Measurements from ENCODE around the gene GTF3C5.

- no peak for TF ChIP-seq ZNF8 (CRISPR knock-in tag; IDR thresholded peaks at IDR 0.05)
- TF ChIP-seq ZFP30 (CRISPR knock-in tag; IDR thresholded peaks at IDR 0.05), result no peak
- no peak for TF ChIP-seq SNAI2 (CRISPR knock-in tag; IDR thresholded peaks at IDR 0.05)
- no peak for TF ChIP-seq ZNF70 (CRISPR knock-in tag; IDR thresholded peaks at IDR 0.05)
- no peak for TF ChIP-seq PATZ1 (CRISPR knock-in tag; IDR thresholded peaks at IDR 0.05; ENCODE audit: borderline replicate concordance)
- no peak for TF ChIP-seq RARB (CRISPR knock-in tag; IDR thresholded peaks at IDR 0.05)
- TF ChIP-seq OSR1 (CRISPR knock-in tag; IDR thresholded peaks at IDR 0.05), result no peak
- no peak for TF ChIP-seq ARNTL (CRISPR knock-in tag; IDR thresholded peaks at IDR 0.05; ENCODE audit: borderline replicate concordance, low read depth)
- no peak for TF ChIP-seq ZC3H10 (CRISPR knock-in tag; IDR thresholded peaks at IDR 0.05)
- TF ChIP-seq POU6F1 (CRISPR knock-in tag; IDR thresholded peaks at IDR 0.05; ENCODE audit: borderline replicate concordance, low read depth), result no peak
Measured at GRCh38 chr9:132995121-132995420, 35.7 kb upstream of the GTF3C5 start.

Data from SK-N-SH treated with all-trans-retinoic acid at 6 μM for 48 hours (cell line).